NCI-H524 (cell line): ENCODE data around the gene AUNIP.
"Not testable (repeated sequence)": the region's sequence is repeated elsewhere in the genome, so short reads cannot be mapped to it uniquely, and the experiment has no call there.

Experiments used
- DNase-seq, 2 experiments: peaks; one replicate each; lab custom pipeline; 2025; lab: John Stamatoyannopoulos, UW

The AUNIP gene

GRCh38 chr1:25864434-25864833 is 5.2 kb upstream of the AUNIP start:
- no peak for DNase-seq

GRCh38 chr1:25863486-25864262 is 4.4 kb upstream of the AUNIP start:
- no peak for DNase-seq

- no peak for DNase-seq
Measured at GRCh38 chr1:25862785-25863485, 3.7 kb upstream of the AUNIP start.

DNA sequence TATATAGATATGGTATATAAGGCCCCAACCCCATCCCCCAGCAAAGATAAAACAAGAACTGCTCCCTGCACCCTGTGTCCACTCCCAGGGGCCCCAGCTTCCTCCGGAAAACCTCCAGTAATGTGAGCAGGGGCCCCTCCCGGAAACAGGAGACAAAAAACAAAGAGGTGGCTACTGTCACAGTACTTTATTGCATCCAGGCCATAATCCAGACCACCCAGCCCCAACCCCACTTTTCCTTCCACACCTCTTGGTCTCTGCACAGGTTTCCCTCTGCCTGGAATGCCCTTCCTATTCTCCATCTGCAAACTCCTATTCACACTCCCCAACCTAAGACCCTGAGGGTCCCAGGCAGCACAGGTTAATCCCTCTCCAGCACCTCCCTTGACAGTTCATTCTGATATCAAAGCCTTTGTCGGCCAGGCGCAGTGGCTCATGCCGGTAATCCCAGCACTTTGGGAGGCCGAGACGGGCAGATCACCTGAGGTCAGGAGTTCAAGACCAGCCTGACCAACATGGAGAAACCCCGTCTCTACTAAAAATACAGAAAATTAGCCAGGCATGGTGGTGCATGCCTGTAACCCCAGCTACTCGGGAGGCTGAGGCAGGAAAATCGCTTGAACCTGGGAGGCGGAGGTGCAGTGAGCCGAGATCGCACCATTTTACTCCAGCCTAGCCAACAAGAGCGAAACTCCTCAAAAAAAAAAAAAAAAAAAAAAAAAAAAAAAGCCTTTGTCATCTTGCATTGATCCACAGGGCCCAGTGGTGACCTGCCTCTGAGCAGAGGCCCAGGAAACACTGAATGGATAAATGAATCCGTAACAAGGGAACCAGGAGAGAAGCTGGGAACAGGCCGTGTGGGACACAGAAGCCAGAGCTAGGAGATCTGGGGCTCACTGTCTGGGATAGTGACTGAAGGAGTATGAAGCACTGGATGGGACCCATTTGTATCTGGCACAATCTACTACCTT is 2.3 kb upstream of the AUNIP start:
- DNase-seq, result no peak

DNA sequence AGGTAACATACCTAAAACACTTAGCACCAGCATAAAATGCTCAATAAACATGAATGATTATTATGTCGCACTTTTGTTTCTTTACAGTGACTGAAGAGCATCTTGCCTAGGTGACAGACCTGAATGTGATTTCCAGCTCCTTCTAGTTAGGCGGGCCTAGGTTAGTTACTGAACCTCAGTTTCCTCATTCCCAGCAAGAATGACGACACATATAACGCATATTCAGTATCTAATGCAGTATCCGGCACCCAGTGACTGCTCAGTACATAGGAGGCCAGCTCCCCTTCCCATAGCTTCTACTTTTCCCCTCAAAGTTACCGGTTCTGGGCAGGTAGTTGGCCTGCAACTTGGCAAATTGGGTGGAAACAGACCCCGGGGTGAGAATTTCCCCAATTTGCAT is 763 bp downstream of the AUNIP start:
- DNase-seq, result no peak

GRCh38 chr1:25856856-25857255 is 2.4 kb downstream of the AUNIP start:
- no peak for DNase-seq

GRCh38 chr1:25854554-25854953 is 4.7 kb downstream of the AUNIP start:
- peak; percentile 3 to 44 for DNase-seq

DNA sequence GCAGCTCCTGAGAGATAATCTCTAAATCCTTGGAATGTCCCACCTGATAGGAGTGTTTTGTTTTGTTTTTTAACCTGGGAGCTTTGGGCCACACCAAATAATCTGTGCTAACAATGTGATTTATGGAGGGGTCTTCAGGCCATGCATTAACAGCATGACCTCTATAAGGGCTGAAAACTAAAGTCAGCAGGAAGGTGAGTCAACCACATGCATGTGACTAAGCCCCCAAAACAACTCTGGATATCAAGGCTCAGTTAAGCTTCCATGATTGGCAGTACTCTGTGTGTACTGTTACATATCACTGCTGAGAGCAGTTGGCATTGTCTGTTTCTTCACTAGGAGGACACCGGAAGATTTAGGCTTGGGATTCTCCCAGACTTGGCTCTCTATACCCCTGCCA is 10.7 kb downstream of the AUNIP start:
- no peak for DNase-seq

GRCh38 chr1:25847929-25848328 is 11.3 kb downstream of the AUNIP start:
- no peak for DNase-seq

DNA sequence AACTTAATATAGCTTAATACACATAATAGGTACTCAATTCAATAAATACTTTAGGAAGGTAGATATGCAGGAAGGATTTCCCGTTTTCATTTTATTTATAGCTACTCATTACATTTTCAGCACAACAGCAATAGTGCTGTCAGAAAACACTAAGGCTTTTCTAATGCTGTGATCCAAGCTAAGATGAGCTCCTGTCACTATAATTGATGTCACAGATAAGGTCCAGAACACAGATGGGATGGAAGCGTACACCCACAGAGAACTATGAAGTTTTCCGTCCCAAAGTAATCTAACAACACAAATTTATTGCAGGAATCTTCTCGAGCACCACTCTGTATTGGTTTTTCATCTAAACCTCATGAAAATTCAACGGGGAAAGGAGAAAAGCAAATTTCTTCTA is 13.6 kb downstream of the AUNIP start:
- no peak for DNase-seq

DNA sequence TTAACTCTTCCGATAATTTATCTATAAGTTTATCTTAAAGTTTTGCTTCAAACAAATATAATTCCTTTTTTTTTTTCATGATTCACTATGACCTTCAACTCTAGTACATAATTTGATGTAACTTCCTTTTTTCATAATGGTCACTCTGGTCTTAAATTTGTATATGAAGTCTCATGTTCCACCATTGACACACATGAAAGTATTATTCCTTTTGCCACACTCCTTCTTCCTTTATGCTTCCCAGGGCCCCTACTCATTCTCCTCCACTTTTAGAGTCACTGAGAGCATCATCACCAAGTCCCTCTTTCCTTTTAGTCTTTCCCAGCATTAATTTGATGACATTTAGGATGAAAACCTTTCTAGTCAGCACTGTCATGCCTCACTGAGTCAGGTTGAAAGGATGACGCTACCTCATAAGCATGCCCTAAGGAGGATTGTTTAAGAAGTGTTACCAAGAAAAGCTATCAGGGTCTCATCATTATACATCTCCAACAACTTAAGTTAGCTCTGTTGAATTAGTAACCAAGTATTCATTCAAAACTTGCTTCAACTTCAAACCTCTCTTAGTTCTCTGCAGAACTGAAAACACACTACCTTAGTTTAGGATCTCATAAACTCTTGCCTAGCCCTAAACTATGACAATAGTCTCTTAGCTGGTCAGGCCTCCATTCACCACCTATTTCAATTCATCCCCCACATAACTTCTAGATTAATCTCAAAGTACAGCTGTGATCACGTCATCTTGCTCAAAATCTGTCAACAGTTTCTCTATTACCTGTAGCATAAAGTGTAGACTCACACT is 14.5 kb downstream of the AUNIP start:
- DNase-seq, result no peak

DNA sequence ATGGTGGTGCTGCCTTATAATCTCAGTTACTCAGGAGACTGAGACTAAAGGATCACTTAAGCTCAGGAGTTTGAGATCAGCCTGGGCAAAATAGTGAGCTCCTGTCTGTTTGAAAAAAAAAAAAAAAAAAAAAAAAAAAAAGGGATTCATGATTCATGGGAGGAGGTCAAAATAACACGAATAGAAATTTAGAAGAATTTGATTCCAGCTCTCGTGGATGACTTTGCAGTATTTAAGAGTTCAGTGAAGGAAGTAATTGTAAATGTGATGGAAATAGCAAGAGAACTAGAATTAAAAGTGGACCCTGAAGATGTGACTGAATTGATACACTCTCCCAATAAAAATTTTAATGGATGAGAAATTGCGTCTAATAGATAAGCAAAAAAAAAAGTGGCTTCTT is 15.8 kb downstream of the AUNIP start:
- no peak for DNase-seq

DNA sequence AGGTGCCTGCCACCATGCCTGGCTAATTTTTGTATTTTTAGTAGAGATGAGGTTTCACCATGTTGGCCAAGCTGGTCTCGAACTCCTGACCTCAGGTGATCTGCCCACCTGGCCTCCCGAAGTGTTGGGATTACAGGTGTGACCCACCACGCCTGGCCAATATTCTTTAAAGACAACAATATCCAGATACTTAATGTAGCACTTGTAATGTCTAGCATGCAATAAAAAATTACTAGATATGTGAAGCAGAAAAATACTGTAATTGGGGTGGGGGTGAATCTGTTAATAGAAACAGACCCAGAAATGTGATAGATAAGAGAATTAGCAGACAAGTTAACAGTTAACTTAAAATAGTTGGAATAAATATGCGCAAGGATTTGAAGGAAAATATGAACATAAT is 19.4 kb downstream of the AUNIP start:
- DNase-seq, result not testable (repeated sequence)

GRCh38 chr1:25837262-25837875 is 21.9 kb downstream of the AUNIP start:
- DNase-seq, result peak in 1 of 2 experiments; percentile 32

DNA sequence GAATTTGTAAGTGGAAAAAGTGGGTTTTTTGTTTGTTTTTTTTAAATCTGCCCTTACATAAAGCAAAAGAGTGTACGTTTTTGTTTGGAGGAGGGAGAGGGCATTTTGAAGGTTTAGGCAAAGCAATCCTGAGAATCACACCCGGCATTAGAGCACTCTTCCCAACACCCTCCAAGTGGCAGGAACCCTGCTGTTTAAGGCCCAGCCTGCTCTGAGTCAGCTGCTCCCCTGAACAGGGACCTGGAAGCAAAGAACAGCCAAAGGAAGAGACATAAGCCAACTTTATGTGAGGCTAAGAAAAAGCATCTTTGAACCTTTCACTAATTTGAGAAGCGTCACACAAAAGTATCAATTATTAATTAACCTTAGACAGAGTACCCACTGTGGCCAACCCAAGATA is 22.6 kb downstream of the AUNIP start:
- no peak for DNase-seq

DNA sequence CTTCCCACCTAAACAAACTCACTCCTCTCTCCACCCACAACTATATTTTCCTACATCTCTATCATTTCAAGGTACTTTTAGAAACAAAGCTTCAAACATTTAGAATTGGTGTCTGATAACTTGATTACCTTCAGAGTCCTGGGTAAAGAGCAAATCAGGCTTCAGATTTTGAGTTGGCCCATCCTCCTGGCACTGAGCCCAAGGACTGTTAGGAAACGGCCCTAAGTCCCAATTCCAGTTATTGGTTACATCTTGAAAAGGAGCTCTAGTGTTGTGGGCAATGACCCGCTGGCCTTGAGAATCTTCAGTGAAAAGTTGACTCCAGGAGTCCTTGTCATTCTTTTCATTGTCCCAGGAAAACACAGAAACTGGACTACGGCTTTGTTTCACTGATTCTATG is 24.4 kb downstream of the AUNIP start:
- no peak for DNase-seq

DNA sequence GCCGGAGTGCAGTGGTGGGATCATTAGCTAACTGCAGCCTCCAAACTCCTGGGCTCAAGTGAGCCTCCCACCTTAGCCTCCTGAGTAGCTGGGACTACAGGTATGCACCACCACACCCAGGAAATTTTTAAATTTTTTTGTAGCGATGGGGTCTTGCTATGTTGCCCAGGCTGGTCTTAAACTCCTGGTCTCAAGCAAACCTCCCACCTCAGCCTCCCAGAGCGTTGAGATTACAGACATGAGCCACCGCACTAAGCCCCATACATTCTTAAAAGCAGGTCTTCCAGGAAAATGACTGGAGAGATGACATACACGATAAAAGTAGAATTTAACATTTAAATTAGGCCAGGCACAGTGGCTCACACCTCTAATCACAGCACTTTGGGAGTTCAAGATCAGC is 26.1 kb downstream of the AUNIP start:
- DNase-seq, result no peak

GRCh38 chr1:25832336-25833037 is 26.8 kb downstream of the AUNIP start:
- DNase-seq, result no peak

- no peak for DNase-seq
Measured at GRCh38 chr1:25831569-25832196, 27.6 kb downstream of the AUNIP start.

- no peak for DNase-seq
Measured at GRCh38 chr1:25829046-25829445, 30.2 kb downstream of the AUNIP start.
